ENCODE measurements around the gene PRRG2.

- TF ChIP-seq CTCF (optimal IDR thresholded peaks at IDR 0.05 in 1 of 3, IDR thresholded peaks at IDR 0.05 in 1 of 3, conservative IDR thresholded peaks at IDR 0.05 in 1 of 3; ENCODE audit: extremely low read depth in 1 of 3, insufficient read depth in 2 of 3, low read length in 3 of 3) (no peak), EZH2 (IDR thresholded peaks at IDR 0.05; ENCODE audit: low read length) (no peak)
These were observed 38.1 kb upstream of the PRRG2 start for GRCh38 chr19:49543032-49543431.

All from keratinocyte (primary cell).